Adrenal gland (tissue), 5 donors: ENCODE data around the gene STX16.

Experiments used
- POLR2A ChIP-seq, 2 donors: fragments of 450-650 bp; IDR thresholded peaks; one replicate each; pipeline ENCODE4 v1.6.1; 2017; ENCODE audit warnings: antibody characterized with exemption in 2 of 2, mild to moderate bottlenecking in 2 of 2, moderate library complexity in 1 of 2
- TF ChIP-seq, protein P1 (sequence below), 6 experiments: fragments of 450-650 bp in 4 of 6; fragments of 200-600 bp in 2 of 6; sonication (generic) in 1 of 6; IDR thresholded peaks; 1 replicate in 5 of 6; 2 replicates in 1 of 6; pipeline versions ENCODE4 v1.5.1 to v1.8.0; 2016 to 2021; ENCODE audit warnings: antibody characterized with exemption in 6 of 6, mild to moderate bottlenecking in 2 of 6, moderate library complexity in 1 of 6
- donor health status: DM: no; HTN: no; CAD: no.

DNA sequence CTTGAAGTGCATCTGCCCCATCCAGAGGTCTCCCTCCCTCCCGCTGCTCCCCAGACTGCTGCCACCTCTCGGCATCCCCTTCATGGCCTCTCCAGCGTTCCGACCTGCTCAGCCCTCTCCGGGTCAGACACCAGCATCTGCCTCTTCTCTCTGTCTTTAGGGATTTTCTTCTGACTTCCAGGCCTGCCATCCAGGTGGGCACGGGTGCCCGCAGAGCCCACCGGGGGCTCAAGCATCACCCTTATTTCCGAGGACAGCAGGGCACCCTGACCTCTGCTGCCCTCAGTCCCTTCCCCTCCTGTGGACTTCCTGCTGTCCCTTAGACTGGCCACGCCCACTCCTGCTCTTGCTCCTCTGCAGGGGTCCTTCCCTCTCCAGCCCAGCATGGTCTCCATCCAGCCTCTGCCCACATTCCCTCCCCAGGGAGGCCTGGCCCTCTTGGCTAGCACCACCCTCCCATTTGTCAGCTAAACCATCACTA, 44.9 kb downstream of the STX16 start:
- TF ChIP-seq, protein P1, sequence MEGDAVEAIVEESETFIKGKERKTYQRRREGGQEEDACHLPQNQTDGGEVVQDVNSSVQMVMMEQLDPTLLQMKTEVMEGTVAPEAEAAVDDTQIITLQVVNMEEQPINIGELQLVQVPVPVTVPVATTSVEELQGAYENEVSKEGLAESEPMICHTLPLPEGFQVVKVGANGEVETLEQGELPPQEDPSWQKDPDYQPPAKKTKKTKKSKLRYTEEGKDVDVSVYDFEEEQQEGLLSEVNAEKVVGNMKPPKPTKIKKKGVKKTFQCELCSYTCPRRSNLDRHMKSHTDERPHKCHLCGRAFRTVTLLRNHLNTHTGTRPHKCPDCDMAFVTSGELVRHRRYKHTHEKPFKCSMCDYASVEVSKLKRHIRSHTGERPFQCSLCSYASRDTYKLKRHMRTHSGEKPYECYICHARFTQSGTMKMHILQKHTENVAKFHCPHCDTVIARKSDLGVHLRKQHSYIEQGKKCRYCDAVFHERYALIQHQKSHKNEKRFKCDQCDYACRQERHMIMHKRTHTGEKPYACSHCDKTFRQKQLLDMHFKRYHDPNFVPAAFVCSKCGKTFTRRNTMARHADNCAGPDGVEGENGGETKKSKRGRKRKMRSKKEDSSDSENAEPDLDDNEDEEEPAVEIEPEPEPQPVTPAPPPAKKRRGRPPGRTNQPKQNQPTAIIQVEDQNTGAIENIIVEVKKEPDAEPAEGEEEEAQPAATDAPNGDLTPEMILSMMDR (IDR thresholded peaks at IDR 0.05) = no peak
- TF ChIP-seq POLR2A (IDR thresholded peaks at IDR 0.05) = no peak
